GM23338 (cell line): ENCODE results near the gene DDX24. TPM values are rescaled to one million over a fixed set of nuclear protein-coding genes. Genes with fewer than 3 reads are reported as not detected.

Experiments
- ATAC-seq: fragments of 200-7000 bp; cut with Tn5 transposase; 3 replicates; pipeline ENCODE4 v1.9.1; 2020
- DNase-seq: peaks from one replicate; pipeline ENCODE4 v3.0.0-alpha.2; 2015; ENCODE audit warnings: low spot score
- H2AFZ ChIP-seq: fragments of 200-600 bp; sonication (generic); 2 replicates; pipeline ENCODE4 v1.8.0; 2016; ENCODE audit warnings: antibody characterized with exemption, mild to moderate bottlenecking, moderate library complexity
- H3F3A ChIP-seq: fragments of 200-600 bp; sonication (generic); replicated peaks from 2 replicates; pipeline ENCODE4 v1.8.0; 2017; ENCODE audit warnings: antibody characterized with exemption, mixed run types, low read depth
- H3K27ac ChIP-seq: fragments of 200-600 bp; sonication (generic); 2 replicates; pipeline ENCODE4 v1.6.1; 2016; ENCODE audit warnings: low read depth
- H3K27me3 ChIP-seq: fragments of 200-600 bp; sonication (generic); 2 replicates; pipeline ENCODE4 v1.8.0; 2016; ENCODE audit warnings: mild to moderate bottlenecking, mixed run types, moderate library complexity; ENCODE audit not compliant: insufficient read depth
- H3K36me3 ChIP-seq: fragments of 200-600 bp; sonication (generic); 2 replicates; pipeline ENCODE4 v1.8.0; 2016; ENCODE audit warnings: mild to moderate bottlenecking; ENCODE audit not compliant: insufficient read depth
- H3K4me1 ChIP-seq: fragments of 200-600 bp; sonication (generic); 2 replicates; pipeline ENCODE4 v1.8.0; 2016; ENCODE audit warnings: mild to moderate bottlenecking, moderate library complexity; ENCODE audit not compliant: insufficient read depth
- H3K4me2 ChIP-seq: fragments of 200-600 bp; sonication (generic); 2 replicates; pipeline ENCODE4 v1.7.1; 2017; ENCODE audit warnings: mixed run types
- H3K4me3 ChIP-seq: fragments of 200-600 bp; sonication (generic); 2 replicates; pipeline ENCODE4 v1.6.1; 2016; ENCODE audit warnings: mixed run types
- H3K79me2 ChIP-seq: fragments of 200-600 bp; sonication (generic); replicated peaks from 2 replicates; pipeline ENCODE4 v1.8.0; 2017; ENCODE audit warnings: mild to moderate bottlenecking; ENCODE audit not compliant: insufficient read depth
- H3K9me2 ChIP-seq: fragments of 200-600 bp; sonication (generic); 2 replicates; pipeline ENCODE4 v1.8.0; 2017; ENCODE audit not compliant: insufficient read depth
- H4K20me1 ChIP-seq: fragments of 200-600 bp; sonication (generic); replicated peaks from 2 replicates; pipeline ENCODE4 v1.8.0; 2017; ENCODE audit warnings: mild to moderate bottlenecking; ENCODE audit not compliant: insufficient read depth
- H3K27ac Mint-ChIP-seq: 2 replicates; pipeline ENCODE4 v1.8.0; 2020; ENCODE audit warnings: inconsistent platforms, mild to moderate bottlenecking, moderate library complexity, mixed read lengths
- H3K27me3 Mint-ChIP-seq: 3 replicates; pipeline ENCODE4 v1.8.0; 2022; ENCODE audit warnings: low read depth, mild to moderate bottlenecking, moderate library complexity, mixed read lengths, inconsistent platforms; ENCODE audit not compliant: insufficient read depth, poor library complexity
- H3K36me3 Mint-ChIP-seq: 3 replicates; pipeline ENCODE4 v1.8.0; 2021; ENCODE audit warnings: low read depth, mild to moderate bottlenecking, inconsistent platforms, moderate library complexity, mixed read lengths
- H3K4me1 Mint-ChIP-seq: 3 replicates; pipeline ENCODE4 v1.8.0; 2020; ENCODE audit warnings: mild to moderate bottlenecking, inconsistent platforms, mixed read lengths
- H3K4me3 Mint-ChIP-seq: 3 replicates; pipeline ENCODE4 v1.8.0; 2021; ENCODE audit warnings: moderate library complexity, mild to moderate bottlenecking, inconsistent platforms, mixed read lengths
- H3K9me3 Mint-ChIP-seq: 3 replicates; pipeline ENCODE4 v1.8.0; 2020; ENCODE audit warnings: moderate library complexity, mild to moderate bottlenecking, inconsistent platforms, mixed read lengths
- CREB1 ChIP-seq: fragments of 250-450 bp; sonication (Bioruptor Pico); IDR thresholded peaks from 2 replicates; pipeline ENCODE4 v1.5.0; 2020; ENCODE audit warnings: low read depth, mild to moderate bottlenecking, moderate library complexity
- ETS1 ChIP-seq: IDR thresholded peaks from 2 replicates; pipeline ENCODE4 v1.6.1; 2016; ENCODE audit warnings: antibody characterized with exemption
- EZH2 ChIP-seq: fragments of 200-600 bp; sonication (generic); IDR thresholded peaks from one replicate; pipeline ENCODE4 v1.8.0; 2017; ENCODE audit warnings: antibody characterized with exemption, mild to moderate bottlenecking, low read depth; ENCODE audit not compliant: unreplicated experiment
- EZH2phosphoT487 ChIP-seq: fragments of 200-600 bp; sonication (generic); IDR thresholded peaks from one replicate; pipeline ENCODE4 v1.8.1; 2018; ENCODE audit warnings: antibody characterized with exemption; ENCODE audit not compliant: unreplicated experiment
- JUNB ChIP-seq: IDR thresholded peaks from one replicate; pipeline ENCODE4 v1.6.1; 2016; ENCODE audit warnings: antibody characterized with exemption; ENCODE audit not compliant: unreplicated experiment
- NANOG ChIP-seq: IDR thresholded peaks from 2 replicates; pipeline ENCODE4 v1.6.1; 2016; ENCODE audit warnings: antibody characterized with exemption, borderline replicate concordance
- POLR2AphosphoS5 ChIP-seq: IDR thresholded peaks from 2 replicates; pipeline ENCODE4 v1.6.1; 2016; ENCODE audit warnings: antibody characterized with exemption, low read depth
- REST ChIP-seq: IDR thresholded peaks from one replicate; pipeline ENCODE4 v1.6.1; 2018; ENCODE audit warnings: antibody characterized with exemption; ENCODE audit not compliant: unreplicated experiment
- STAT1 ChIP-seq: IDR thresholded peaks from one replicate; pipeline ENCODE4 v1.6.1; 2016; ENCODE audit warnings: antibody characterized with exemption; ENCODE audit not compliant: unreplicated experiment
- ZNF114 ChIP-seq: fragments of 250-450 bp; sonication (Bioruptor Pico); IDR thresholded peaks from 2 replicates; pipeline ENCODE4 v1.5.0; 2020; ENCODE audit warnings: mild to moderate bottlenecking, moderate library complexity
- ZNF331 ChIP-seq: fragments of 250-450 bp; sonication (Bioruptor Pico); IDR thresholded peaks from 2 replicates; pipeline ENCODE4 v1.5.0; 2020; ENCODE audit warnings: low read depth, mild to moderate bottlenecking, moderate library complexity
- ZNF462 ChIP-seq: fragments of 250-450 bp; sonication (Bioruptor Pico); IDR thresholded peaks from 2 replicates; pipeline ENCODE4 v1.5.0; 2020; ENCODE audit warnings: mild to moderate bottlenecking, moderate library complexity
- polyA plus RNA-seq: library from polyadenylated mRNA; unstranded; fragments of >200 nt; fragmentation: Nextera tagmentation; extraction: Ambion mirVana; gene quantifications from 2 replicates; pipeline ENCODE4 v1.2.1, GENCODE V29; 2016
- total RNA-seq: library from RNA; depleted of rRNA; stranded (reverse); fragments of >200 nt; shearing (Covaris generic); gene quantifications from 2 replicates; pipeline ENCODE4 v1.2.3, GENCODE V29; 2014
- TF ChIP-seq, protein P1 (sequence below), 2 experiments: fragments of 200-600 bp in 1 of 2; sonication (generic) in 1 of 2; conservative IDR thresholded peaks; 2 replicates each; pipeline versions ENCODE4 v1.5.1 to v1.6.1; 2016 to 2017; ENCODE audit warnings: antibody characterized with exemption in 2 of 2, low read depth in 2 of 2, mild to moderate bottlenecking in 2 of 2, moderate library complexity in 1 of 2

Gene DDX24
- total and polyA plus RNA-seq, 2 experiments from 2014 or later, result 150 to 265 TPM

DNA sequence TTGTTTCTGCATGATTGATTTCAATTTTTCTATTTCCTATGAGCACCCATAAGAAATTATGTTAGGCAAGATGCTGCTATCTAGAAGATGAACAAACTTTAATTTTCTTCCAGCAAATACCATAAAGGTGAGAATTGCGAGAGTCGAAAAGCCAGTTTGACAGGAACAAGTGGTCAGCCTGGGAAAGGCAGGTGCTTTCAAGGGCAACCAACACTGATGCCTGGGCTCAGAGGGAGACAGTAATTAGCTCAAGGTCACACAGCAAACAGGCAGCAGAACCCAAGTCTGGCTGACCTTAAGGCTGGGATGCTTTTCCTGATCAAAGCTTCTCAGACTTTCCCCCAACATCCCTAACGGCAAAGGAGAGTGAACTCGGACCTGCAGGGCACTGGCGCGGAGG lies 61.7 kb downstream of the DDX24 start:
- Histone ChIP-seq H3K4me1 (no peaks in the 10 kb centered on the region), H3F3A (no peaks in the 10 kb centered on the region), H4K20me1 (no peaks in the 10 kb centered on the region), H3K4me3 (no peak overlapping the region), H3K79me2 (no peaks in the 10 kb centered on the region), H3K9me2 (no peaks in the 10 kb centered on the region), H3K36me3 (no peaks in the 10 kb centered on the region), H2AFZ (no peak overlapping the region), H3K27ac (no peak overlapping the region), H3K4me2 (no peak overlapping the region), H3K27me3 (no peaks in the 10 kb centered on the region)
- Mint-ChIP-seq H3K9me3 (no peaks in the 10 kb centered on the region; the same call in 2 of the 3 replicates), H3K4me1 (peaks cover 23% of the 10 kb centered on the region), H3K36me3 (no peaks in the 10 kb centered on the region), H3K4me3 (no peak overlapping the region), H3K27me3 (peaks cover 4% of the 10 kb centered on the region), H3K27ac (no peak overlapping the region)
- TF ChIP-seq ZNF462 (no peak), NANOG (no peak), REST (no peak), ETS1 (no peak), EZH2phosphoT487 (no peak), ZNF114 (CRISPR knock-in tag) (no peak), EZH2 (no peak), STAT1 (no peak), ZNF331 (CRISPR knock-in tag) (no peak), POLR2AphosphoS5 (no peak), CREB1 (CRISPR knock-in tag) (no peak), JUNB (no peak)
- TF ChIP-seq, protein P1, sequence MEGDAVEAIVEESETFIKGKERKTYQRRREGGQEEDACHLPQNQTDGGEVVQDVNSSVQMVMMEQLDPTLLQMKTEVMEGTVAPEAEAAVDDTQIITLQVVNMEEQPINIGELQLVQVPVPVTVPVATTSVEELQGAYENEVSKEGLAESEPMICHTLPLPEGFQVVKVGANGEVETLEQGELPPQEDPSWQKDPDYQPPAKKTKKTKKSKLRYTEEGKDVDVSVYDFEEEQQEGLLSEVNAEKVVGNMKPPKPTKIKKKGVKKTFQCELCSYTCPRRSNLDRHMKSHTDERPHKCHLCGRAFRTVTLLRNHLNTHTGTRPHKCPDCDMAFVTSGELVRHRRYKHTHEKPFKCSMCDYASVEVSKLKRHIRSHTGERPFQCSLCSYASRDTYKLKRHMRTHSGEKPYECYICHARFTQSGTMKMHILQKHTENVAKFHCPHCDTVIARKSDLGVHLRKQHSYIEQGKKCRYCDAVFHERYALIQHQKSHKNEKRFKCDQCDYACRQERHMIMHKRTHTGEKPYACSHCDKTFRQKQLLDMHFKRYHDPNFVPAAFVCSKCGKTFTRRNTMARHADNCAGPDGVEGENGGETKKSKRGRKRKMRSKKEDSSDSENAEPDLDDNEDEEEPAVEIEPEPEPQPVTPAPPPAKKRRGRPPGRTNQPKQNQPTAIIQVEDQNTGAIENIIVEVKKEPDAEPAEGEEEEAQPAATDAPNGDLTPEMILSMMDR (conservative IDR thresholded peaks at IDR 0.05; ENCODE audit: low read depth in 2 of 2), result no peak
- ATAC-seq, result no peak
- no peak for DNase-seq
